IPS DF 4.7 (cell line): ENCODE measurements around the gene KHDC1L.
"Not testable (repeated sequence)": the region's sequence is repeated elsewhere in the genome, so short reads cannot be mapped to it uniquely, and the experiment has no call there.

Source experiments
- DNase-seq: peaks from one replicate; pipeline ENCODE4 v3.0.0-alpha.2; 2013; ENCODE audit warnings: low spot score; ENCODE audit errors: extremely low read depth

KHDC1L gene

GRCh38 chr6:73225396-73225795 lies at the start of gene KHDC1L:
KHDC1L (minus strand) TSS chr6:73225496; CDS start chr6:73225408, 88 bp downstream.
- DNase-seq, result no peak

- DNase-seq, result not testable (repeated sequence)
These were observed 44.0 kb upstream of the KHDC1L start for GRCh38 chr6:73269296-73269695.

- DNase-seq, result not testable (repeated sequence)
These were observed 43.6 kb upstream of the KHDC1L start for GRCh38 chr6:73268896-73269295.

- DNase-seq, result no peak
These were observed 39.1 kb upstream of the KHDC1L start for GRCh38 chr6:73264446-73264845.

- DNase-seq, result no peak
These were observed 38.2 kb upstream of the KHDC1L start for GRCh38 chr6:73263570-73263909.

GRCh38 chr6:73262671-73263569 lies 37.6 kb upstream of the KHDC1L start, which contains the start of gene KHDC1:
KHDC1 (minus strand) TSS chr6:73263196; CDS start chr6:73242517, 20,679 bp downstream.
- no peak for DNase-seq

GRCh38 chr6:73258721-73259120 lies 33.4 kb upstream of the KHDC1L start:
- DNase-seq, result no peak

- not testable (repeated sequence) for DNase-seq
These were observed 29.0 kb upstream of the KHDC1L start for GRCh38 chr6:73254323-73254722.

GRCh38 chr6:73252703-73253102 lies 27.4 kb upstream of the KHDC1L start:
- DNase-seq, result no peak

- DNase-seq, result no peak
These were observed 24.7 kb upstream of the KHDC1L start for GRCh38 chr6:73250016-73250415.

GRCh38 chr6:73248192-73248903 lies 23.1 kb upstream of the KHDC1L start:
- no peak for DNase-seq

GRCh38 chr6:73242001-73242400 lies 16.7 kb upstream of the KHDC1L start:
- no peak for DNase-seq

GRCh38 chr6:73240730-73241129 lies 15.4 kb upstream of the KHDC1L start:
- DNase-seq, result no peak

GRCh38 chr6:73236144-73236750 lies 11.0 kb upstream of the KHDC1L start:
- DNase-seq, result no peak

- no peak for DNase-seq
These were observed 9.4 kb upstream of the KHDC1L start for GRCh38 chr6:73234733-73235132.

GRCh38 chr6:73233971-73234370 lies 8.7 kb upstream of the KHDC1L start:
- DNase-seq, result not testable (repeated sequence)

GRCh38 chr6:73233048-73233447 lies 7.8 kb upstream of the KHDC1L start:
- DNase-seq, result no peak

- DNase-seq, result no peak
These were observed 6.7 kb upstream of the KHDC1L start for GRCh38 chr6:73231986-73232391.

- DNase-seq, result no peak
These were observed 2.4 kb upstream of the KHDC1L start for GRCh38 chr6:73227606-73228255.

- no peak for DNase-seq
These were observed 8.4 kb downstream of the KHDC1L start for GRCh38 chr6:73216859-73217258.

GRCh38 chr6:73209117-73209516 lies 16.2 kb downstream of the KHDC1L start:
- no peak for DNase-seq
